ENCODE data around the gene CRHR1.

The CRHR1 gene

GRCh38 chr17:45828582-45829133 is 44.5 kb downstream of the CRHR1 start:
- Histone ChIP-seq H3K27me3 (ENCODE audit: low read depth, low read length) (peaks cover 13% of the 10 kb centered on the region), H3K9me3 (ENCODE audit: insufficient read depth, low read length) (no peaks in the 10 kb centered on the region), H2AFZ (ENCODE audit: low read depth, low read length) (no peak overlapping the region), H3K4me3 (ENCODE audit: low read length) (no peak overlapping the region), H3K9ac (ENCODE audit: low read length) (no peak overlapping the region), H3K4me1 (ENCODE audit: low read length) (no peaks in the 10 kb centered on the region; the same call in 1 of the 2 replicates), H4K20me1 (ENCODE audit: insufficient read depth, low read length) (no peaks in the 10 kb centered on the region; the same call in 1 of the 2 replicates), H3K36me3 (replicated peaks; ENCODE audit: low read depth, low read length) (no peaks in the 10 kb centered on the region), H3K79me2 (ENCODE audit: low read length) (no peaks in the 10 kb centered on the region), H3K4me2 (ENCODE audit: low read length) (no peak overlapping the region), H3K27ac (ENCODE audit: low read length) (no peak overlapping the region)
- TF ChIP-seq CTCF (IDR thresholded peaks at IDR 0.05; ENCODE audit: low read depth, low read length): no peak
- no peak for TF ChIP-seq EZH2phosphoT487 (IDR thresholded peaks at IDR 0.05; ENCODE audit: low read depth)

GRCh38 chr17:45833920-45834319 is 49.8 kb downstream of the CRHR1 start:
- no peak overlapping the region for H3K9ac ChIP-seq (ENCODE audit: low read length)
- no peaks in the 10 kb centered on the region for H3K27me3 ChIP-seq (ENCODE audit: low read depth, low read length)
- no peak overlapping the region for H3K27ac ChIP-seq (ENCODE audit: low read length)
- no peaks in the 10 kb centered on the region for H3K36me3 ChIP-seq (replicated peaks; ENCODE audit: low read depth, low read length)
- no peaks in the 10 kb centered on the region for H3K79me2 ChIP-seq (ENCODE audit: low read length)
- H3K4me3 ChIP-seq (ENCODE audit: low read length): no peak overlapping the region
- TF ChIP-seq CTCF (IDR thresholded peaks at IDR 0.05; ENCODE audit: low read depth, low read length): no peak
- no peak for TF ChIP-seq EZH2phosphoT487 (IDR thresholded peaks at IDR 0.05; ENCODE audit: low read depth)
- no peaks in the 10 kb centered on the region; the same call in 1 of the 2 replicates for H4K20me1 ChIP-seq (ENCODE audit: insufficient read depth, low read length)
- H3K4me1 ChIP-seq (ENCODE audit: low read length): no peaks in the 10 kb centered on the region; the same call in 1 of the 2 replicates
- H2AFZ ChIP-seq (ENCODE audit: low read depth, low read length): no peak overlapping the region
- H3K9me3 ChIP-seq (ENCODE audit: insufficient read depth, low read length): no peaks in the 10 kb centered on the region
- no peak overlapping the region for H3K4me2 ChIP-seq (ENCODE audit: low read length)

- Histone ChIP-seq H3K9ac (ENCODE audit: low read length) (no peak overlapping the region), H3K4me1 (ENCODE audit: low read length) (no peaks in the 10 kb centered on the region; the same call in 1 of the 2 replicates), H3K9me3 (ENCODE audit: insufficient read depth, low read length) (no peaks in the 10 kb centered on the region), H3K79me2 (ENCODE audit: low read length) (no peaks in the 10 kb centered on the region), H3K4me3 (ENCODE audit: low read length) (no peak overlapping the region), H4K20me1 (ENCODE audit: insufficient read depth, low read length) (no peaks in the 10 kb centered on the region; the same call in 1 of the 2 replicates), H3K27me3 (ENCODE audit: low read depth, low read length) (no peaks in the 10 kb centered on the region), H3K36me3 (replicated peaks; ENCODE audit: low read depth, low read length) (no peaks in the 10 kb centered on the region), H3K4me2 (ENCODE audit: low read length) (no peak overlapping the region), H3K27ac (ENCODE audit: low read length) (no peak overlapping the region), H2AFZ (ENCODE audit: low read depth, low read length) (no peak overlapping the region)
- TF ChIP-seq EZH2phosphoT487 (IDR thresholded peaks at IDR 0.05; ENCODE audit: low read depth) (no peak), CTCF (IDR thresholded peaks at IDR 0.05; ENCODE audit: low read depth, low read length) (no peak)
These were observed 50.6 kb downstream of the CRHR1 start for GRCh38 chr17:45834471-45835396.

GRCh38 chr17:45835481-45835880 is 51.4 kb downstream of the CRHR1 start:
- H3K36me3 ChIP-seq (replicated peaks; ENCODE audit: low read depth, low read length): no peaks in the 10 kb centered on the region
- no peaks in the 10 kb centered on the region; the same call in 1 of the 2 replicates for H3K4me1 ChIP-seq (ENCODE audit: low read length)
- H3K4me2 ChIP-seq (ENCODE audit: low read length): no peak overlapping the region
- H4K20me1 ChIP-seq (ENCODE audit: insufficient read depth, low read length): no peaks in the 10 kb centered on the region; the same call in 1 of the 2 replicates
- no peak overlapping the region for H2AFZ ChIP-seq (ENCODE audit: low read depth, low read length)
- no peak for TF ChIP-seq CTCF (IDR thresholded peaks at IDR 0.05; ENCODE audit: low read depth, low read length)
- no peak for TF ChIP-seq EZH2phosphoT487 (IDR thresholded peaks at IDR 0.05; ENCODE audit: low read depth)
- H3K9ac ChIP-seq (ENCODE audit: low read length): no peak overlapping the region
- no peak overlapping the region for H3K27ac ChIP-seq (ENCODE audit: low read length)
- no peaks in the 10 kb centered on the region for H3K79me2 ChIP-seq (ENCODE audit: low read length)
- no peaks in the 10 kb centered on the region for H3K9me3 ChIP-seq (ENCODE audit: insufficient read depth, low read length)
- no peak overlapping the region for H3K4me3 ChIP-seq (ENCODE audit: low read length)
- H3K27me3 ChIP-seq (ENCODE audit: low read depth, low read length): no peaks in the 10 kb centered on the region

Measured in OCI-LY3 (cell line).